Measurements from ENCODE around the gene CWC27. TPM values are rescaled to one million over a fixed set of nuclear protein-coding genes. Genes with fewer than 3 reads are reported as not detected.

The CWC27 gene
- total RNA-seq, 1 donor from 2014 or later = 16.3 TPM

- H3K4me1 ChIP-seq = no peaks in the 10 kb centered on the region
- DNase-seq (no peak), ATAC-seq (no peak)
- H3K4me3 ChIP-seq = no peak overlapping the region
- no peak for TF ChIP-seq CTCF (IDR thresholded peaks at IDR 0.05)
- H3K27ac ChIP-seq = no peak overlapping the region
- H3K27me3 ChIP-seq = no peaks in the 10 kb centered on the region
- intact Hi-C loops (cut with DNase I) = no loop called here
- H3K36me3 ChIP-seq = no peaks in the 10 kb centered on the region
- H3K9me3 ChIP-seq = no peaks in the 10 kb centered on the region
Observed at GRCh38 chr5:65022932-65023331, 254.2 kb downstream of the CWC27 start.

- ATAC-seq = no peak
- TF ChIP-seq CTCF (IDR thresholded peaks at IDR 0.05) = no peak
- no peaks in the 10 kb centered on the region for H3K27me3 ChIP-seq
- H3K36me3 ChIP-seq = no peaks in the 10 kb centered on the region
- no peak overlapping the region for H3K4me3 ChIP-seq
- DNase-seq = no peak
- H3K9me3 ChIP-seq = no peaks in the 10 kb centered on the region
- H3K4me1 ChIP-seq = no peaks in the 10 kb centered on the region
- intact Hi-C loops (cut with DNase I) = no loop called here
- H3K27ac ChIP-seq = no peak overlapping the region
Observed at GRCh38 chr5:65024681-65025080, 256.0 kb downstream of the CWC27 start.

GRCh38 chr5:65026816-65027548 is 258.3 kb downstream of the CWC27 start:
- no peaks in the 10 kb centered on the region for H3K36me3 ChIP-seq
- DNase-seq (no peak), ATAC-seq (no peak)
- no peak overlapping the region for H3K27ac ChIP-seq
- H3K9me3 ChIP-seq = no peaks in the 10 kb centered on the region
- no peaks in the 10 kb centered on the region for H3K4me1 ChIP-seq
- H3K4me3 ChIP-seq = no peak overlapping the region
- intact Hi-C loops (cut with DNase I) = no loop called here
- H3K27me3 ChIP-seq = no peaks in the 10 kb centered on the region
- no peak for TF ChIP-seq CTCF (IDR thresholded peaks at IDR 0.05)

GRCh38 chr5:65029178-65029577 is 260.4 kb downstream of the CWC27 start:
- intact Hi-C loops (cut with DNase I) = no loop called here
- Histone ChIP-seq H3K27me3 (no peaks in the 10 kb centered on the region), H3K27ac (no peak overlapping the region), H3K36me3 (no peaks in the 10 kb centered on the region), H3K4me1 (no peaks in the 10 kb centered on the region), H3K4me3 (no peak overlapping the region), H3K9me3 (no peaks in the 10 kb centered on the region)
- ATAC-seq = no peak
- no peak for DNase-seq
- TF ChIP-seq CTCF (IDR thresholded peaks at IDR 0.05) = no peak

- Histone ChIP-seq H3K36me3 (no peaks in the 10 kb centered on the region), H3K27ac (no peak overlapping the region), H3K4me3 (no peak overlapping the region), H3K9me3 (no peaks in the 10 kb centered on the region), H3K27me3 (no peaks in the 10 kb centered on the region), H3K4me1 (peaks cover 5% of the 10 kb centered on the region)
- ATAC-seq = no peak
- intact Hi-C loops (cut with DNase I) = no loop called here
- no peak for DNase-seq
- TF ChIP-seq CTCF (IDR thresholded peaks at IDR 0.05) = no peak
Observed at GRCh38 chr5:65030056-65030455, 261.3 kb downstream of the CWC27 start.

- H3K36me3 ChIP-seq = no peaks in the 10 kb centered on the region
- no peaks in the 10 kb centered on the region for H3K9me3 ChIP-seq
- ATAC-seq (no peak), DNase-seq (no peak)
- no peak overlapping the region for H3K27ac ChIP-seq
- H3K4me3 ChIP-seq = no peak overlapping the region
- H3K27me3 ChIP-seq = no peaks in the 10 kb centered on the region
- TF ChIP-seq CTCF (IDR thresholded peaks at IDR 0.05) = no peak
- intact Hi-C loops (cut with DNase I) = no loop called here
- H3K4me1 ChIP-seq = peaks cover 17% of the 10 kb centered on the region
Observed at GRCh38 chr5:65032250-65032649, 263.5 kb downstream of the CWC27 start.
